Neural progenitor cell (in vitro differentiated cells): Measurements from ENCODE around the gene MNT. TPM values are rescaled to one million over a fixed set of nuclear protein-coding genes. Genes with fewer than 3 reads are reported as not detected.
A peak's percentile ranks its signal among the peaks of the same experiment; 100 is the strongest.

Source experiments
- DNase-seq: peaks from one replicate; pipeline ENCODE4 v3.0.0-alpha.2; 2016; ENCODE audit warnings: low spot score
- H2AFZ ChIP-seq: fragments of 200-600 bp; sonication (generic); replicated peaks from 2 replicates; pipeline ENCODE4 v1.6.1; 2016; ENCODE audit warnings: antibody characterized with exemption
- H3F3A ChIP-seq: fragments of 200-600 bp; sonication (generic); 2 replicates; pipeline ENCODE4 v1.6.1; 2016; ENCODE audit warnings: antibody characterized with exemption, low read depth
- H3K27ac ChIP-seq: fragments of 200-600 bp; sonication (generic); 2 replicates; pipeline ENCODE4 v1.5.1; 2016; ENCODE audit warnings: mild to moderate bottlenecking
- H3K27me3 ChIP-seq: fragments of 200-600 bp; sonication (generic); 2 replicates; pipeline ENCODE4 v1.6.1; 2016; ENCODE audit warnings: mild to moderate bottlenecking, moderate library complexity
- H3K36me3 ChIP-seq: fragments of 200-600 bp; sonication (generic); 2 replicates; pipeline ENCODE4 v1.5.1; 2016
- H3K4me1 ChIP-seq: fragments of 200-600 bp; sonication (generic); 2 replicates; pipeline ENCODE4 v1.6.1; 2016; ENCODE audit warnings: mixed run types
- H3K4me2 ChIP-seq: fragments of 200-600 bp; sonication (generic); 2 replicates; pipeline ENCODE4 v1.6.1; 2016
- H3K4me3 ChIP-seq: fragments of 200-600 bp; sonication (generic); 2 replicates; pipeline ENCODE4 v1.5.1; 2016
- H3K79me2 ChIP-seq: fragments of 200-600 bp; sonication (generic); 2 replicates; pipeline ENCODE4 v1.6.1; 2016; ENCODE audit warnings: low read depth
- H3K9ac ChIP-seq: fragments of 200-600 bp; sonication (generic); 2 replicates; pipeline ENCODE4 v1.6.1; 2016
- H3K9me3 ChIP-seq: fragments of 200-600 bp; sonication (generic); 2 replicates; pipeline ENCODE4 v1.5.1; 2016; ENCODE audit warnings: low read depth
- H4K20me1 ChIP-seq: fragments of 200-600 bp; sonication (generic); 2 replicates; pipeline ENCODE4 v1.6.1; 2016; ENCODE audit warnings: low read depth
- H3K27ac Mint-ChIP-seq: 3 replicates; pipeline ENCODE4 v1.8.0; 2021; ENCODE audit warnings: mixed read lengths
- H3K27me3 Mint-ChIP-seq: 2 replicates; pipeline ENCODE4 v1.8.0; 2022; ENCODE audit warnings: low read depth, mild to moderate bottlenecking, inconsistent platforms, moderate library complexity, mixed read lengths; ENCODE audit not compliant: insufficient read depth
- H3K36me3 Mint-ChIP-seq: 3 replicates; pipeline ENCODE4 v1.8.0; 2021; ENCODE audit warnings: mixed read lengths
- H3K4me1 Mint-ChIP-seq: 3 replicates; pipeline ENCODE4 v1.8.0; 2021; ENCODE audit warnings: mixed read lengths
- H3K4me3 Mint-ChIP-seq: 3 replicates; pipeline ENCODE4 v1.8.0; 2021; ENCODE audit warnings: mild to moderate bottlenecking, moderate library complexity, mixed read lengths
- H3K9me3 Mint-ChIP-seq: 3 replicates; pipeline ENCODE4 v1.8.0; 2020; ENCODE audit warnings: mixed read lengths
- CTCF ChIP-seq: fragments of 200-600 bp; sonication (generic); IDR thresholded peaks from 2 replicates; pipeline ENCODE4 v1.5.1; 2017; ENCODE audit warnings: antibody characterized with exemption, mild to moderate bottlenecking
- EZH2 ChIP-seq: fragments of 200-600 bp; sonication (generic); IDR thresholded peaks from 2 replicates; pipeline ENCODE4 v1.6.1; 2017; ENCODE audit warnings: antibody characterized with exemption, mild to moderate bottlenecking, moderate library complexity
- EZH2phosphoT487 ChIP-seq: fragments of 200-600 bp; sonication (generic); IDR thresholded peaks from 2 replicates; pipeline ENCODE4 v1.6.1; 2017; ENCODE audit warnings: antibody characterized with exemption
- total RNA-seq: library from RNA; depleted of rRNA; stranded (reverse); fragments of >200 nt; gene quantifications from 2 replicates; pipeline ENCODE4 v1.2.3, GENCODE V29; 2015; ENCODE audit warnings: low replicate concordance

MNT gene
- total RNA-seq, 1 donor from 2014 or later = 2.2 TPM

DNA sequence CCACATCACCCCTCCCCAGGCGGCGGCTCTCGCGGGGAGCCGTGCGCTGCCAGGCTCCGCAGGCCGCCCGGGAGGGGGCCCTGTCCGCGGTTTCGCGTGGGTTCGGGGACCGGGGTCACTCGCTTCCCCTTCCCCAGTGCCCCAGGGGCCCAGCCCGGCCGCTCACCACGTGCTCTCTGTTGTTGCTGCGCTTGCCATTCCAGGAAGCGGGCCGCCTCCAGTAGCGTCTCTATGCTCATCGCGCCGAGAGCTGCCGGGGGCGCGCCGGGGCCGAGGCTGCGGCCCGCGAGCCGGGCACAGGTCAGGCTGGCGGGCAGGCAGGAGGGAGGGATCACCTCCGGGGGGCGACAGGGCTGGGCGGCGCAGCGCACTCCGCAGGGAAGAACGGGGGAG is 390 bp downstream of the MNT start:
- DNase-seq = peak; percentile 90
- no peak overlapping the region for H3K27ac Mint-ChIP-seq
- H3K36me3 Mint-ChIP-seq = no peaks in the 10 kb centered on the region
- peaks cover 20% of the 10 kb centered on the region for H3K27me3 Mint-ChIP-seq
- H2AFZ ChIP-seq = no peak overlapping the region
- H3K4me3 ChIP-seq = peak overlapping the region; percentile 81
- H3K27me3 ChIP-seq = no peaks in the 10 kb centered on the region
- TF ChIP-seq EZH2 = no peak
- H3K9me3 Mint-ChIP-seq = no peaks in the 10 kb centered on the region
- H3K4me1 ChIP-seq = peaks cover 32% of the 10 kb centered on the region
- H3K9ac ChIP-seq = peak overlapping the region; percentile 61
- H3K4me1 Mint-ChIP-seq = peaks cover 58% of the 10 kb centered on the region
- peak overlapping the region; percentile 95 for H3K4me2 ChIP-seq
- H3K4me3 Mint-ChIP-seq = peak overlapping the region; percentile 98
- peaks cover 71% of the 10 kb centered on the region for H3F3A ChIP-seq
- H3K79me2 ChIP-seq = peaks cover 30% of the 10 kb centered on the region
- H3K9me3 ChIP-seq = no peaks in the 10 kb centered on the region
- H3K27ac ChIP-seq = peak overlapping the region; percentile 77
- peaks cover 42% of the 10 kb centered on the region for H4K20me1 ChIP-seq
- H3K36me3 ChIP-seq = no peaks in the 10 kb centered on the region

GRCh38 chr17:2399572-2400473 is 1.0 kb downstream of the MNT start:
- DNase-seq = peak; percentile 98
- H3K4me1 Mint-ChIP-seq = peaks cover 57% of the 10 kb centered on the region
- H3K4me3 Mint-ChIP-seq = peak overlapping the region; percentile 98
- Histone ChIP-seq H3K4me2 (peak overlapping the region; percentile 95), H3K36me3 (no peaks in the 10 kb centered on the region), H3K4me1 (peaks cover 36% of the 10 kb centered on the region), H3K27me3 (no peaks in the 10 kb centered on the region), H3K4me3 (peak overlapping the region; percentile 81), H3K9me3 (no peaks in the 10 kb centered on the region), H3K79me2 (peaks cover 37% of the 10 kb centered on the region), H2AFZ (peak overlapping the region; percentile 23), H3K27ac (peak overlapping the region; percentile 77), H3K9ac (peak overlapping the region; percentile 61), H4K20me1 (peaks cover 48% of the 10 kb centered on the region), H3F3A (peaks cover 74% of the 10 kb centered on the region)
- no peaks in the 10 kb centered on the region for H3K9me3 Mint-ChIP-seq
- H3K36me3 Mint-ChIP-seq = no peaks in the 10 kb centered on the region
- H3K27me3 Mint-ChIP-seq = peaks cover 23% of the 10 kb centered on the region
- peak overlapping the region; percentile 94 for H3K27ac Mint-ChIP-seq
- no peak for TF ChIP-seq CTCF
- no peak for TF ChIP-seq EZH2
- no peak for TF ChIP-seq EZH2phosphoT487

- Histone ChIP-seq H3K4me3 (peak overlapping the region; percentile 81), H4K20me1 (peaks cover 55% of the 10 kb centered on the region), H3K79me2 (peaks cover 44% of the 10 kb centered on the region), H3F3A (peaks cover 79% of the 10 kb centered on the region), H2AFZ (no peak overlapping the region), H3K9ac (peak overlapping the region; percentile 34), H3K4me2 (peak overlapping the region; percentile 95), H3K36me3 (no peaks in the 10 kb centered on the region), H3K9me3 (no peaks in the 10 kb centered on the region), H3K27ac (no peak overlapping the region), H3K27me3 (no peaks in the 10 kb centered on the region), H3K4me1 (peaks cover 43% of the 10 kb centered on the region)
- Mint-ChIP-seq H3K4me3 (peak overlapping the region; percentile 88), H3K27me3 (peaks cover 23% of the 10 kb centered on the region), H3K4me1 (peaks cover 62% of the 10 kb centered on the region), H3K9me3 (no peaks in the 10 kb centered on the region), H3K36me3 (no peaks in the 10 kb centered on the region), H3K27ac (peak overlapping the region; percentile 96)
- no peak for TF ChIP-seq EZH2
- no peak for TF ChIP-seq EZH2phosphoT487
- TF ChIP-seq CTCF = no peak
- DNase-seq = peak; percentile 80
Measured at GRCh38 chr17:2398655-2399571, 1.9 kb downstream of the MNT start.
